Left renal pelvis (tissue), 4 donors: ENCODE measurements around the gene VWF. TPM values are rescaled to one million over a fixed set of nuclear protein-coding genes. Genes with fewer than 3 reads are reported as not detected.
"Not testable (repeated sequence)": the region's sequence is repeated elsewhere in the genome, so short reads cannot be mapped to it uniquely, and the experiment has no call there.

Experiments
- DNase-seq, 4 donors: peaks; one replicate each; pipeline ENCODE4 v3.0.0-alpha.2; 2013; ENCODE audit warnings: low read depth in 4 of 4, low spot score in 3 of 4
- polyA plus RNA-seq, 4 donors: library from polyadenylated mRNA; unstranded; fragments of 120-200 nt; gene quantifications; one replicate each; pipeline ENCODE4 v1.2.1, GENCODE V29; 2013; ENCODE audit not compliant: insufficient read length in 4 of 4

The VWF gene
- polyA plus RNA-seq, 4 donors: 7.9 to 19.3 (median 18.5) TPM

- DNase-seq: no peak
Observed at GRCh38 chr12:6041891-6042290, 82.6 kb downstream of the VWF start.

- DNase-seq: no peak
Observed at GRCh38 chr12:6040815-6041214, 83.7 kb downstream of the VWF start.

- DNase-seq: no peak
Observed at GRCh38 chr12:6039894-6040601, 84.4 kb downstream of the VWF start.

- DNase-seq: no peak
Observed at GRCh38 chr12:6038160-6038559, 86.3 kb downstream of the VWF start.

GRCh38 chr12:6037459-6037858, 87.0 kb downstream of the VWF start:
- no peak for DNase-seq

- DNase-seq: no peak
Observed at GRCh38 chr12:6036509-6036908, 88.0 kb downstream of the VWF start.

GRCh38 chr12:6034596-6034995, 89.9 kb downstream of the VWF start:
- no peak for DNase-seq

GRCh38 chr12:6033546-6033945, 90.9 kb downstream of the VWF start:
- DNase-seq: no peak

- no peak for DNase-seq
Observed at GRCh38 chr12:6032726-6033125, 91.7 kb downstream of the VWF start.

- DNase-seq: no peak
Observed at GRCh38 chr12:6031001-6031400, 93.5 kb downstream of the VWF start.

- no peak for DNase-seq
Observed at GRCh38 chr12:6030081-6030480, 94.4 kb downstream of the VWF start.

GRCh38 chr12:6029401-6029800, 95.1 kb downstream of the VWF start:
- DNase-seq: no peak

- DNase-seq: no peak
Observed at GRCh38 chr12:6026998-6027397, 97.5 kb downstream of the VWF start.

GRCh38 chr12:6025703-6026298, 98.7 kb downstream of the VWF start:
- not testable (repeated sequence) for DNase-seq

GRCh38 chr12:6024066-6024465, 100.4 kb downstream of the VWF start:
- DNase-seq: not testable (repeated sequence)

- DNase-seq: peak; percentile 38 to 76 (median 46)
Observed at GRCh38 chr12:6020930-6021329, 103.5 kb downstream of the VWF start.

GRCh38 chr12:6020511-6020910, 104.0 kb downstream of the VWF start:
- not testable (repeated sequence) for DNase-seq

- not testable (repeated sequence) for DNase-seq
Observed at GRCh38 chr12:6019256-6019655, 105.2 kb downstream of the VWF start.

GRCh38 chr12:6018265-6018664, 106.2 kb downstream of the VWF start:
- no peak for DNase-seq

GRCh38 chr12:6016756-6017155, 107.7 kb downstream of the VWF start:
- DNase-seq: no peak

- not testable (repeated sequence) for DNase-seq
Observed at GRCh38 chr12:6016004-6016403, 108.5 kb downstream of the VWF start.

GRCh38 chr12:6015271-6015670, 109.2 kb downstream of the VWF start:
- not testable (repeated sequence) for DNase-seq
